Colonic mucosa (tissue), 4 donors: Measurements from ENCODE around the gene RHOBTB3. TPM values are rescaled to one million over a fixed set of nuclear protein-coding genes. Genes with fewer than 3 reads are reported as not detected.
A peak's percentile ranks its signal among the peaks of the same experiment; 100 is the strongest.

Source experiments
- DNase-seq: peaks from one replicate; pipeline ENCODE4 v3.0.0-alpha.2; 2020
- H3K27ac ChIP-seq: fragments of 200-600 bp; one replicate; pipeline ENCODE4 v1.8.0; 2021
- H3K27me3 ChIP-seq: fragments of 200-600 bp; one replicate; pipeline ENCODE4 v1.8.0; 2021
- H3K36me3 ChIP-seq: fragments of 200-600 bp; one replicate; pipeline ENCODE4 v1.8.0; 2021
- H3K4me1 ChIP-seq: fragments of 200-600 bp; one replicate; pipeline ENCODE4 v1.8.0; 2021; ENCODE audit warnings: mild to moderate bottlenecking
- H3K4me3 ChIP-seq: fragments of 200-600 bp; one replicate; pipeline ENCODE4 v1.8.0; 2021
- H3K9ac ChIP-seq, 2 donors: one replicate each; pipeline ENCODE4 v1.7.0; 2013; ENCODE audit warnings: control low read depth in 2 of 2, low read depth in 2 of 2, low read length in 2 of 2
- H3K9me3 ChIP-seq: fragments of 200-600 bp; one replicate; pipeline ENCODE4 v1.8.0; 2021
- CTCF ChIP-seq: fragments of 200-600 bp; IDR thresholded peaks from one replicate; pipeline ENCODE4 v1.8.0; 2022; ENCODE audit warnings: antibody characterized with exemption, mild to moderate bottlenecking
- intact Hi-C: fragments of 100-400 bp; cut with DNase I; formaldehyde crosslinking; loops from one replicate; pipeline ENCODE4 v1.14.1; 2022
- total RNA-seq, 2 donors: library from RNA; stranded (reverse); fragmentation: NEBNext Ultra II Directional in 1 of 2; extraction: Animal tissue kit (Norgen Biotek cat#: 25700) in 1 of 2; gene quantifications; one replicate each; pipeline ENCODE4 v1.2.1, GENCODE V29; 2021
- donor health status: healthy.
- donor health status: DM: no; HTN: no; CAD: no.
- donor health status: DM: no; HTN: no; CAD: no.

The RHOBTB3 gene
- total RNA-seq, 2 donors from 2014 or later: 50.0 to 59.0 TPM

- DNase-seq: no peak
These were observed 106.4 kb downstream of the RHOBTB3 start for GRCh38 chr5:95837492-95837891.

GRCh38 chr5:95838001-95838520, 106.9 kb downstream of the RHOBTB3 start:
- H3K9me3 ChIP-seq: no peaks in the 10 kb centered on the region
- intact Hi-C loops: no loop called here
- no peaks in the 10 kb centered on the region for H3K27me3 ChIP-seq
- no peak overlapping the region for H3K27ac ChIP-seq
- no peak for TF ChIP-seq CTCF
- no peak overlapping the region for H3K4me3 ChIP-seq
- H3K9ac ChIP-seq: no peak overlapping the region
- no peaks in the 10 kb centered on the region for H3K36me3 ChIP-seq
- DNase-seq: no peak
- peaks cover 16% of the 10 kb centered on the region for H3K4me1 ChIP-seq

More at GRCh38 chr5:95837492-95837891, 106.4 kb downstream of the RHOBTB3 start:
- no peaks in the 10 kb centered on the region for H3K9me3 ChIP-seq
- intact Hi-C loops: no loop called here
- no peak overlapping the region for H3K4me3 ChIP-seq
- H3K4me1 ChIP-seq: peaks cover 12% of the 10 kb centered on the region
- H3K27ac ChIP-seq: no peak overlapping the region
- H3K36me3 ChIP-seq: no peaks in the 10 kb centered on the region
- no peak overlapping the region for H3K9ac ChIP-seq
- no peaks in the 10 kb centered on the region for H3K27me3 ChIP-seq
- TF ChIP-seq CTCF: no peak

GRCh38 chr5:95838556-95838955, 107.4 kb downstream of the RHOBTB3 start:
- H3K9ac ChIP-seq: no peak overlapping the region
- intact Hi-C loops: no loop called here
- H3K4me1 ChIP-seq: peaks cover 16% of the 10 kb centered on the region
- H3K36me3 ChIP-seq: no peaks in the 10 kb centered on the region
- H3K9me3 ChIP-seq: no peaks in the 10 kb centered on the region
- no peak for TF ChIP-seq CTCF
- DNase-seq: no peak
- H3K27me3 ChIP-seq: no peaks in the 10 kb centered on the region
- H3K27ac ChIP-seq: no peak overlapping the region
- H3K4me3 ChIP-seq: no peak overlapping the region

- Histone ChIP-seq H3K27ac (peak overlapping the region; percentile 23), H3K4me3 (no peak overlapping the region), H3K4me1 (peaks cover 13% of the 10 kb centered on the region), H3K36me3 (no peaks in the 10 kb centered on the region), H3K27me3 (no peaks in the 10 kb centered on the region), H3K9ac (no peak overlapping the region), H3K9me3 (no peaks in the 10 kb centered on the region)
- DNase-seq: no peak
- no peak for TF ChIP-seq CTCF
- intact Hi-C loops: no loop called here
These were observed 108.5 kb downstream of the RHOBTB3 start for GRCh38 chr5:95839658-95840057.

- no peaks in the 10 kb centered on the region for H3K27me3 ChIP-seq
- H3K9ac ChIP-seq: no peak overlapping the region
- peak; percentile 14 for DNase-seq
- no peaks in the 10 kb centered on the region for H3K36me3 ChIP-seq
- intact Hi-C loops: no loop called here
- H3K9me3 ChIP-seq: no peaks in the 10 kb centered on the region
- H3K4me1 ChIP-seq: peaks cover 13% of the 10 kb centered on the region
- no peak overlapping the region for H3K4me3 ChIP-seq
- H3K27ac ChIP-seq: peak overlapping the region; percentile 53
- no peak for TF ChIP-seq CTCF
These were observed 110.0 kb downstream of the RHOBTB3 start for GRCh38 chr5:95840956-95841705.
